A549 treated with CpdA at 1 μM for 4 hours (cell line): Measurements from ENCODE around the gene ERGIC3. TPM values are rescaled to one million over a fixed set of nuclear protein-coding genes. Genes with fewer than 3 reads are reported as not detected.

ENCODE experiments used
- total RNA-seq: library from RNA; stranded (reverse); fragments of 200-300 nt; extraction: Qiagen RNA extraction; gene quantifications from 5 replicates; pipeline ENCODE4 v1.2.3, GENCODE V29; 2022; ENCODE audit warnings: low read depth

ERGIC3 gene
- total RNA-seq = 219 to 253 TPM (median 244 TPM) in 5 replicates

DNA sequence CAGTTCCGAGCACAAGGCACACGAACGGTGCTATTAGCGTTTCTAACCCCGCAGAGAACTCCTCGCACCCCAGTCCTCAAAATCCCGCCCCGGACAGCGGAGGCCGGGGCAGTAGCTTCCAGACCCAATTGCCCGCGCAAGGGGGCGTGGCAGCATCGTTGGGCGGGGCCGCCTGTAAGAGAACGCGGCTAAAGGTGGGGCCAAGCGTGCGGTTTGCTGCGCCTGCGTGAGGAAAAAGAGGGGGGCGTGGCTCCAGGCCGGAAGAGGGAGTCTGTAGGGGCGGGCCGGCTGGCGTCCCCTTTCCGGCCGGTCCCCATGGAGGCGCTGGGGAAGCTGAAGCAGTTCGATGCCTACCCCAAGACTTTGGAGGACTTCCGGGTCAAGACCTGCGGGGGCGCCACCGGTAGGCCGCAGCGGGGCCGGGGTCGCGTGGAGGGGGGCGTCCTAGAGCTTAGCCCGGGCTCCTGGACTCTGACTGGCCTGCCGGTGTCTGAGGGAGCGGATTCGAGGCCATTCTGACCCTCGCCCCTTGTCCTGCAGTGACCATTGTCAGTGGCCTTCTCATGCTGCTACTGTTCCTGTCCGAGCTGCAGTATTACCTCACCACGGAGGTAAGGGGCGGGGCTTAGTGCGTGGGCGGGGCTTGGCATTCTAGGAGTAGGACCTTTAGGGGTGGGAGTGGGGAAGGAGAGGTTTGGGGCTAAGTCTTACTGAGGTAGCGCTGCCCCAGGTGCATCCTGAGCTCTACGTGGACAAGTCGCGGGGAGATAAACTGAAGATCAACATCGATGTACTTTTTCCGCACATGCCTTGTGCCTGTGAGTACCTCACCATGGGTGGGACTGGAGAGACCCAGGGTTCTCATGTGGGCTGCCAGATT, at the start of gene ERGIC3:
TSS of gene ERGIC3 (plus strand) at position 296 of the 880 bp plus-strand sequence. CDS start at position 316, 20 bp downstream.

DNA sequence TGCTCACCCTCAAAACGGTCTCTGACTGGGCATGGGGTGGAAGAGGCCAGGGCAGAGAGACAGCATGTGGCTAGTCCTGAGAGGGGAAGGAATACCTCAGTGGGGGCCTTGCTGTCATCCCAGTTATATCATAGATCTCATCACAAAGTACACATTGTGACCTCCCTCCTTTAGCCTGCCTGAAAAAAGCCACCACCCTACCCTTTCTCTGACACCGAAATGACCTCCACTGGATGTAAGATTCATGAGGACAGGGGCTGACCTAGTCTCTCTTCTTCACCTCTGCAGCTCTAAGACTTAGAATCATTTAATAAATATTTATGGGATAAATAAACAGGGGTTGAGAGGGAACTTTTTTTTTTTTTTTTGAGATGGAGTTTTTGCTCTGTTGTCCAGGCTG, 12.3 kb upstream of the ERGIC3 start, which contains the start of gene C20orf173:
TSS of gene C20orf173 (minus strand) at position 101 of the 400 bp plus-strand sequence. CDS start 279 bp downstream, outside the sequence.

Other genes starting within 250 kb of the ERGIC3 start
- 0.03 to 0.06 TPM (median 0.05 TPM) in 3 of 5 replicates, not detected in the others for gene FAM83C, start 249.7 kb upstream of the ERGIC3 start, total RNA-seq
- gene UQCC1, start 130.1 kb upstream of the ERGIC3 start, total RNA-seq = 29.7 to 38.9 TPM (median 33.6 TPM) in 5 replicates
- not detected in 5 replicates for gene GDF5, start 103.8 kb upstream of the ERGIC3 start, total RNA-seq
- 20.2 to 29.3 TPM (median 27.1 TPM) in 5 replicates for gene CEP250, start 86.5 kb upstream of the ERGIC3 start, total RNA-seq
- gene C20orf173, start 12.4 kb upstream of the ERGIC3 start, total RNA-seq = not detected in 5 replicates
- gene SPAG4, start 73.8 kb downstream of the ERGIC3 start, total RNA-seq = 3.0 to 5.5 TPM (median 4.4 TPM) in 5 replicates
- gene CPNE1, start 122.8 kb downstream of the ERGIC3 start, total RNA-seq = 173 to 232 TPM (median 223 TPM) in 5 replicates
- gene RBM12, start 122.8 kb downstream of the ERGIC3 start, total RNA-seq = 72.0 to 88.0 TPM (median 78.0 TPM) in 5 replicates
- 29.7 to 40.1 TPM (median 37.5 TPM) in 5 replicates for gene NFS1, start 157.3 kb downstream of the ERGIC3 start, total RNA-seq
- 333 to 388 TPM (median 375 TPM) in 5 replicates for gene ROMO1, start 157.3 kb downstream of the ERGIC3 start, total RNA-seq
- 170 to 221 TPM (median 181 TPM) in 5 replicates for gene RBM39, start 200.2 kb downstream of the ERGIC3 start, total RNA-seq
- gene PHF20, start 229.9 kb downstream of the ERGIC3 start, total RNA-seq = 20.5 to 31.0 TPM (median 22.7 TPM) in 5 replicates